Measurements from ENCODE around the gene LASP1.
"Not testable (repeated sequence)": the region's sequence is repeated elsewhere in the genome, so short reads cannot be mapped to it uniquely, and the experiment has no call there.

LASP1 gene

DNA sequence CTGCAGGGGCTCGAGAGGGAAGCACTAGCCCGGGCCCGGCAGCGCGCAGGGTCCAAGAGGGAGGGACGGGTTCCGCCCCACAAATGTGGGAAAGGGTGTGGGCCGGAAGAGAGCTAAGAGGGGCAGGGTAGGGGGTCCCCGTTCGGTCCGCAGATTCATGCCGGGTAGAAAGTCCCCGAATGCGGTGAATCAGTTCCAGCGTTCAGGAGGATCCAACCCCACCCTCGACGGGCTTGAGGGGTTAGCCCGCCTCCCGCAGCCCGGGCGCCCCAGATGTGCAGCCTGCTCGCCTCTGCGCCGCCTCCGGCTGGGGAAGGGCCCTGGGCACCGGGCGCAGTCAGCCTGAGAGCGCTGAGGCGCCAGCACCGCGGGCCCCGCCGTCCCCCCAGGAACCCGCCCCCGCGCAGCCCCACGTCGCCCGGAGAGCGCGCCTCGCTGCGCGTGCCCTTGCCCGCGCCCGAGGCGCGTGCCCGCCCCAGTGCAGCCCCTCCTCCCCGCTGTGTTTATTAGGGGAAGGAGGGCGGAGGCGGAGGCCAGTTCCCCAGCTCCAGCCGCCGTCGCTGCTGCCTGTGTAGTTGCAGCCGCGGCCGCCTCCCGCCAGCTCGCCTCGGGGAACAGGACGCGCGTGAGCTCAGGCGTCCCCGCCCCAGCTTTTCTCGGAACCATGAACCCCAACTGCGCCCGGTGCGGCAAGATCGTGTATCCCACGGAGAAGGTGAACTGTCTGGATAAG, at the start of gene LASP1:
TSS of gene LASP1 (plus strand) at position 533 of the 733 bp plus-strand sequence. CDS start at position 665, 132 bp downstream.
- DNase-seq = peak; percentile 94

DNA sequence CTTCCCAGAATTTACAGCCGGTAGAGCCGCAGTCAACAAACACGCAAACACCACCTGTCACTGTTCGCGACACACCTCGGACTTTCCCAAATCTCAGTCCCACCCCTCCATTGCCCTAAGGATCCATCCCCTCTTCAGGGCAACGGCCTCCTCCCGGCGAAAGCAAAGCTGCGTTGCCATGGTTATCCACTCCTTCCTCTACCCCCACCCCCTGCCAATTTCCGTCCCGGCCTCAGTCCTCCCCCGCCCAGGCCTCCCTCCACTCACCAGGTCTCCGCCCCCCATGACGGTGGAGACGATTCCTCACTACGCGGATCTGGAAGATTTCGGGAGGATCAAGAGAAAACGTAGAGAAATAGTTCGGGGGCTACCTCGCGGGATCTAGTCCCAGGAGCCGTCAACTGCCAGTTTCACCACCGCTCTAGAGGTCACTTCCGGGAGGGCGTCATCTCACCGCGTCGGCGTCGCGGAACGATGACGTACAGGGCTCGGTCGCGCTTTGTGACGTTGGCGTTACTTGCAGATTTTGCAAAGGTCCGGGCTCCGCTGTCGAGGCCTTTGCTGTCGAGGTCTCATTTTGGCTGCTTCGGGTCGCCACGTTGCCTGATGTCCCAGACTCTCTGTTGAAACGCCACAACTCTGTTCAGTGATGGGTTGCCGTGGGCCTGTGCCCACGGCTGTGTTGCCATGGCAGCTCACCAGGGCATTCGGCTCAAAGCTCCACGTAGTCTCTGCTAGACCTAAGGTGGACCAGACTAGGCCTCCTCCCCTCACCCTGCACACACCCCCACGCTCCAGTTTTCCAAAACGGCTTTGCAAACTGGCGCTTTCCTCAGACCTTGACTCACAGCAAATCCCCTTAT, 44.7 kb upstream of the LASP1 start, which contains the start of gene CWC25:
TSS of gene CWC25 (minus strand) at position 423 of the 863 bp plus-strand sequence. CDS start at position 285, 138 bp downstream.
- peak; percentile 97 for DNase-seq

- DNase-seq = no peak
Measured at GRCh38 chr17:38825762-38826247, 44.1 kb upstream of the LASP1 start.

DNA sequence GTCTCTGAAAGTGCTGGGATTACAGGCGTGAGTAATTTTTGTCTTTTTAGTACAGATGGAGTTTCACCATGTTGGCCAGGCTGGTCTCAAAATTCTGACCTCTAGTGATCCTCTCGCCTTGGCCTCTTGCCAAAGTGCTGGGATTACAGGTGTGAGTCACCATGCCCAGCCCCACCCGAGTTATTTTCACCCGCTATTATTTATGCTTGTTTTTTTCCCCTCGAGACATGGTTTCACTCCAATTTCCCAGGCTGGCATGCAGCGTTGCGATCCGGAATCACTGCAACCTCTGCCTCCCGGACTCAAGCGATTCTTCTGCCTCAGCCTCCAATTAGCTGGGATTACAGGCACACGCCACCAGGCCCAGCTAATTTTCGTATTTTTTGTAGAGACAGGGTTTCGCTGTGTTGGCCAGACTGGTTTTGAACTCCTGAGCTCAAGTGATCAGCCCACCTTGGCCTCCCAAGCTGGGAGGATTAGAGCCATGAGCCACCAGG, 25.5 kb upstream of the LASP1 start:
- DNase-seq = no peak

GRCh38 chr17:38848557-38848891, 21.3 kb upstream of the LASP1 start:
- no peak for DNase-seq

GRCh38 chr17:38848939-38849605, 20.8 kb upstream of the LASP1 start:
- DNase-seq = no peak

DNA sequence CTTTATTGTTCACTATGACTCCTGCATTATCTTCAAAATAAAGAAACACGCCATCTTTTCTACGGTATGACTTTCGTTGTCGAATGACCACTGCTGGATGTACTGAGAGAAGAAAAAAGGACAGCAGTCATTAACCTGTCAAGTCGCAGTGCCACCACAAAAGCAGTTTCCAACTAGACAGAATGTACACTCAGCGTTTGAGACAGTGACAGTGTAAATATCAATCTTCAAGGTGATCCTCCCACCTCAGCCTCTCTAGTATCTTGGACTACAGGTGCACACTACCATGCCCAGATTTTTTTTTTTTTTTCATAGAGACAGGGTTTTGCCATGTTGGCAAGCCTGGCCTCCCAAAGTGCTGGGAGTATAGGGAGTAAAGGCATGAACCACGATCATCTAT, 19.5 kb upstream of the LASP1 start:
- DNase-seq = no peak

- DNase-seq = no peak
Measured at GRCh38 chr17:38851434-38851833, 18.4 kb upstream of the LASP1 start.

- DNase-seq = peak; percentile 43
Measured at GRCh38 chr17:38852771-38853291, 17.0 kb upstream of the LASP1 start.

DNA sequence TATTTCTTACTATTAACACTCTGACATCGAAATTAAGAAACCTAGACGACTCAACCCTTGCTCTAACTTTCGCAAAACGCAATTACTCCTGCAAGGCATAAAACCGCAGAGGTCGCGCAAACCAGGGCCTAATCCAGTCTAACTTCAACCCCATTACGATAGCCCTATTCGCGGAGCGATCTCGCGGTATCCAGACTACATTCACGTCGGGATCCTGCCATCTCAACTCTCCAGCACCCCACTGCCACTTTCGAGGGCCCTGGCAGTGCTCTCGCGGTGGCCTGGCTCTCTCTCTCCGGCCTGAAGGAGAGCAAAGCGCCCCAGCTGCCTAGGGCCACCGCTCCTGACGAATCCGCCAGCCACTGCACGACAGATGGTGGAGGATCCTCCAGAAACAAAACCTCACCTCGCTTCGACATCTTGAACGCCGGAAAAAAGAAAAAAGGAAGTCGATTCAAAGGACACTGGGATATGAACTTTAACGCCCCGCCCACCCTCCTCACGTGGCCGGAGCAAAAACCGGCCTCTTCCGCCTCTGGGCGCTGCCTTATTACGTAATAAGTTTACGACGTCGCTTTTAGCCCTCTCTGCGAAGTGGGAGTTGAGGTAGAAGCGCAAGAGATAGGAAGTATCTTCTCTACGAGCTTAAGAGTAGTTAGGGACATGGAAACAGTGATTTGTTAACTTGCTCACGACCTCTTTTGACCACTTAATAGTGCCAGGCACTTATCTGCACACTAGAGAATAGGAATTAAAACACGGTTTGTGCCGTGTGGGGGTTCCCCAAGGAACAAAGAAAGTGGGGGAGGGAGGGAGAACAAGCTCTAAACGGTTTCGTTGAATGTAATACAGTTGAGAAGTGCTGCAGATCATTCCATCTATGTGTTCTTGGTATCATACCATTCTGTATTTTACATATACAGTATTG, 16.3 kb upstream of the LASP1 start, which contains the start of gene RPL23:
TSS of gene RPL23 (minus strand) at position 430 of the 928 bp plus-strand sequence. CDS start at position 419, 11 bp downstream.
- peak; percentile 96 for DNase-seq

- DNase-seq = not testable (repeated sequence)
Measured at GRCh38 chr17:38855101-38855714, 14.7 kb upstream of the LASP1 start.

DNA sequence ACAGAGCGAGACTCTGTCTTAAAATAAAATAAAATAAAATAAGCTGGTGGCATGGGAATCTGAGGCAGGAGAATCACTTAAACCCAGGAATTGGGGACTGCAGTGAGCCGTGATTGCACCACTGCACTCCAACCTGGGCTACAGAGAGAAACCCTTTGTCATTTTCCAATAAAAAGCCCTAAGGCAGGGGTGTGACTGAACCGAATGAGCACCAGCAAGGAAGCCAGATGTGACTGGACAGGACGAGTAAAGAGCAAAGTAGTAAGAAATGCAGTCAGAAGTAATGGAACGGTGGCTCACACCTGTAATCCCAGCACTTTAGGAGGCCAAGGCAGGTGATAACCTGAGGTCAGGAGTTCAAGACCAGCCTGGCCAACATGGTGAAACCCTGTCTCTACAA, 12.6 kb upstream of the LASP1 start:
- DNase-seq = no peak

DNA sequence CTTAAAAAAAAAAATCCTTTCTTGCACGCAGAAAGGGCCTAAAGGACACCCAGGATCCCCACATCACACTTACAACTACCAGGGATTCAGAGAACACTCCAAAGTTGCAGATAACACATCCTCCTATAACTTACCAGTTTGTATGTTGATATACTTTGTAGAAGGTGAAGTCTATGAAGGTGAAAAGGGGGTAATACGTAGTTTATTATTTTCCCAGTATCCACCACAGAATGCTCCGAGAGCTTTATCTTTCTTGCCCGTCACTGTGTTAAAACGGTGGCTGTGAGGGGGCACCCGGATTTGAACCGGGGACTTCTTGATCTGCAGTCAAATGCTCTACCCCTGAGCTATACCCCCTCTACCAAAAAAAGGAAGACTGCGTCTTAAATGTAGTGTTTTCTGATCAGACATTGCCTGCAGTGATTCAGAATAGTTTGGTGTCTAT, 8.4 kb upstream of the LASP1 start:
- DNase-seq = peak; percentile 76

DNA sequence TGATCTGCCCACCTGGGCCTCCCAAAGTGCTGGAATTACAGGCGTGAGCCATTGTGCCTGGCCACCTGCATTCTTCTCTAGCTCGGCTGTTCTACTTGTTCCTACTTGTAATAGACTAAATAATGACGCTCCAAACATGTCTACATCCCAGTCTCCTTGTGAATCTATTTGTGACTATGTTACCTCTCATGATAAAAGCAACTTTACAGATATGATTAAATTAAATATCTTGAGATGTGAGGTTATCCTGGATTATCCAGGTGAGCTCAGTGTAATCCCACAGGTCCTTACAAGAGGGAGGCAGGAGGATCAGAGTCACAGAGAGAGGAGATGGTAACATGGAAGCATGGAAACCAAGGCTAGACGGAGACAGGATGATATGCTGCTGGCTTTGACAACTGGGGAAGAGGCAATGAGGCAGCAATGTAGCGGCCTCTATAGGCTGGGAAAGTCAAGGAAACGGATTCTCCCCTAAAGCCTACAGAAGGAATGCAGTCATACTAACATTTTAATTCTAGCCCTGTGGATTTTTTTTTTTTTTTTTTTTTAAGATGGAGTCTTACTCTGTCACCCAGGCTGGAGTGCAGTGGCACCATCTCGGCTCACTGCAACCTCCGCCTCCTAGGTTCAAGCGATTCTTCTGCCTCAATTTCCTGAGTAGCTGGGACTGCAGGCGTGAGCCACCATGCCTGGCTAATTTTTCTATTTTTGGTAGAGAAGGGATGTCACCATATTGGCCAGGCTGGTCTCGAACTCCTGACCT, 5.0 kb upstream of the LASP1 start:
- DNase-seq = no peak

DNA sequence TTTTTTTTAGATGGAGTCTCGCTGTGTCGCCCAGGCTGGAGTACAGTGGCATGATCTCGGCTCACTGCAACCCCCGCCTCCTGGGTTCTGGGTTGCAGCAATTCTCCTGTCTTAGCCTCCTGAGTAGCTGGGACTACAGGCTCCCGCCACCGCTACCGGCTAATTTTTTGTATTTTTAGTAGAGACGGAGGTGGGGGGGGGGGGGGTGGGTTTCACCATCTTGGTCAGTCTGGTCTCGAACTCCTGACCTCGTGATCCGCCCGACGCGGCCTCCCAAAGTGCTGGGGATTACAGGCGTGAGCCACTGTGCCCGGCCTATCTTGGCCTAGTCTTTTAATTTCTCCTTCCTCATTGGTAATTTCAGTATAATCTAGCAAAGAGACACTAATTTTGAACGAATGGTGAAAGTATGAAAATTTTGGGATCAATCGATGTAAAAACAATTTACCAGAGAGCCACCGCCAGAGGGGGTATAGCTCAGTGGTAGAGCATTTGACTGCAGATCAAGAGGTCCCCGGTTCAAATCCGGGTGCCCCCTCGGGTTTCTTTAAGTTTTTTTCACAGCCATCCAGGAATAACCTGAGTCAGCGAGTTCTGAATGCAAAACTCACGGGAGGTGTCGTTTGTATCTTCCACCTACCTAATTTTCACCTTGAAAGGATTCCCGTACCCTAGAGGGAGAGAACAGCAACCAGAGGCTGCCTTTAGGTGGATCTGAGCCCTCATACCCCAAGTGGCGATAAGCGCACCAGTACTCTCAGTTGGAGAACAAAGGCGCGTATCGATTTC, 2.5 kb upstream of the LASP1 start:
- DNase-seq = peak; percentile 85

DNA sequence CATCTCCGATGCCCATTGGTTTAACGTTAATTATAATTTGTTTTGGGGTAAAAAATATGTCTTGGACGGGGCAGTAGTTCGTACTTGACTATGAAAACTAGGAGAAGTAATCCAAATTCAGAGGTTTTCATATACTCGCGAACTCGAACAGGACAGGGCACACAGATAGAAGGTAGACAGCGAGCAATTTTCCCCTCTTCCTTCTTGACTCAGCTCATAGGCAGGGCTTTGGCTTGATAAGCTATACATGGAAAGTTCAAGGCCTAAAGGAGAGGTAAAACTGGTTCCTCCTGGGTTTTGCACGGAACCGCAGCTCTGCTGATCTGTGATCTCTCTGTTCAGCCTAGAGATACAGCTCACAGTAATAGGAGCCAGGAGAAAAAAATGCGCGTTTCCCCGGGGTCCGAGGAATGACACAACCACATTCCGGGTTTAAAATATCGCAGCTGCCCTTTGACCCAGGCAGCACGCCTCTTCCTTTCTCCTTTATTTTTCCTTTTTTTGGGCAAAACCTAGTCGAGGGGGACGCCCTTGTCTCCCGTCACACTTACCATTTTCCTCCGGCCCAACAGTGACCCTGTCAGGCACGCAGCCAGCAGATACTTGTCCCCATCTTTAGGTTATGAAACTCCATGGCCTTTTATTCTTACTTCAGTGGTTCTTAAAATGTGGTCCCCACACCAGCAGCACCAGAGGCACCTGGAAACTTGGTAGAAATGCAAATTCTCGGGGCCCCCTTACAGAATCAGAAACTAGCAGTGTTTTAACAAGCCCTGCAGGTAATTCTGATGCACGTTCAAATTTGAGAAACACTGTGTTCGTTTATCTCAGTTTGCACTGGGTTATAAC, 1.7 kb upstream of the LASP1 start:
- peak; percentile 36 for DNase-seq

DNA sequence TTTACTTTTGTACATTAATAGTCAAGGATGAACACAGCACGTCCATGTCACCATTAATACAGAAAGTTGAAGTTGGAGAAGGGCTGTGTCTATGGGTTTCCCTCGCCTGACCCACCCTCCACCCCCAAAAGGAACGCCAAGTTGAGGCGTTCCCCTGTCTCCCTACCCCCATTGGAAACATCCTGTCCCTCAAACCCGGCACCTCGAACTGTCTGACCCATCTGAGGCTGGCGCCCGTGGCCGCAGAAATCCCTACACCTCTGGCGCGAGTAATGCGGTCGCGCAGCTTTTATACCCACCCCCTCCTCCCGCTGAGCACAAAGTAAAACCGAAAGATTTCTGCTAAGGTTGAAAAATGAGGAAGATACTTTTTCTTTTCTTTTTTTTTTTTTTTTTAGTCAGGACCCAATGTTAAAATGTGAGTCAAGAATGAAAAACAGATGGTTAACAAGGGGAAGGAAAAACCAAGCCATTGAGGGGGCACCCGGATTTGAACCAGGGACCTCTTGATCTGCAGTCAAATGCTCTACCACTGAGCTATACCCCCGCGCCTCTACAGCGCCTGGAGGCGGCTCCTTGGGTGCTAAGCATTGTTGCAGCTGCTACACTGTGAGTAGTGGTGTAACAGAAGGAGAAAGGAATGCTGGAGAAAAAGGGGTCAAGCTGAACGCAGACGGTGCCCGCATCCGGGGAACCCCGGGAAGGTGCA, 887 bp upstream of the LASP1 start:
- DNase-seq = peak; percentile 95
